Liver (tissue), 9 donors: ENCODE data around the gene PHKG1. TPM values are rescaled to one million over a fixed set of nuclear protein-coding genes. Genes with fewer than 3 reads are reported as not detected.
"Not testable (repeated sequence)": the region's sequence is repeated elsewhere in the genome, so short reads cannot be mapped to it uniquely, and the experiment has no call there.

Experiments
- DNase-seq: peaks from one replicate; pipeline ENCODE4 v3.0.0-alpha.2; 2017; ENCODE audit warnings: low spot score
- H3K27ac ChIP-seq, 2 donors: one replicate each; pipeline ENCODE4 v1.7.0; 2013; ENCODE audit warnings: inconsistent platforms in 2 of 2, low read length in 2 of 2, control low read depth in 1 of 2, low read depth in 1 of 2, mild to moderate bottlenecking in 1 of 2
- H3K27me3 ChIP-seq, 4 donors: one replicate each; pipeline versions ENCODE4 v1.6.1 to v1.7.0; 2013; ENCODE audit warnings: low read length in 3 of 4, inconsistent platforms in 1 of 4, mild to moderate bottlenecking in 1 of 4, moderate library complexity in 1 of 4; ENCODE audit not compliant: control insufficient read depth in 4 of 4, insufficient read depth in 4 of 4
- H3K36me3 ChIP-seq, 4 donors: one replicate each; pipeline versions ENCODE4 v1.6.1 to v1.7.0; 2013; ENCODE audit warnings: low read length in 3 of 4, mild to moderate bottlenecking in 3 of 4, low read depth in 1 of 4, moderate library complexity in 1 of 4; ENCODE audit not compliant: control insufficient read depth in 4 of 4, insufficient read depth in 3 of 4
- H3K4me1 ChIP-seq, 4 donors: one replicate each; pipeline versions ENCODE4 v1.6.1 to v1.7.0; 2013; ENCODE audit warnings: low read length in 3 of 4, mild to moderate bottlenecking in 3 of 4, moderate library complexity in 1 of 4; ENCODE audit not compliant: control insufficient read depth in 4 of 4, insufficient read depth in 4 of 4
- H3K4me3 ChIP-seq, 3 donors: one replicate each; pipeline versions ENCODE4 v1.6.1 to v1.7.0; 2013; ENCODE audit warnings: low read length in 3 of 3, control low read depth in 1 of 3, low read depth in 1 of 3, mild to moderate bottlenecking in 1 of 3
- H3K9ac ChIP-seq, 2 donors: one replicate each; pipeline ENCODE4 v1.7.0; 2013; ENCODE audit warnings: low read length in 2 of 2, mild to moderate bottlenecking in 2 of 2, moderate library complexity in 2 of 2, control low read depth in 1 of 2, low read depth in 1 of 2
- H3K9me3 ChIP-seq, 4 donors: one replicate each; pipeline versions ENCODE4 v1.6.1 to v1.7.0; 2013; ENCODE audit warnings: low read length in 3 of 4; ENCODE audit not compliant: control insufficient read depth in 4 of 4
- EGR1 ChIP-seq, 2 donors: IDR thresholded peaks; 2 replicates each; pipeline ENCODE4 v1.6.1; 2016 to 2018; ENCODE audit warnings: antibody characterized with exemption in 2 of 2, low read depth in 2 of 2
- FOXA1 ChIP-seq: IDR thresholded peaks from 2 replicates; pipeline ENCODE4 v1.6.1; 2016; ENCODE audit warnings: antibody characterized with exemption
- FOXA2 ChIP-seq: IDR thresholded peaks from 2 replicates; pipeline ENCODE4 v1.6.1; 2016; ENCODE audit warnings: antibody characterized with exemption
- GABPA ChIP-seq, 2 donors: IDR thresholded peaks in 1 of 2; conservative IDR thresholded peaks in 1 of 2; 2 replicates each; pipeline ENCODE4 v1.6.1; 2016; ENCODE audit warnings: antibody characterized with exemption in 2 of 2, mild to moderate bottlenecking in 1 of 2, moderate library complexity in 1 of 2
- HNF4A ChIP-seq, 2 donors: conservative IDR thresholded peaks; 2 replicates each; pipeline ENCODE4 v1.6.1; 2016; ENCODE audit warnings: antibody characterized with exemption in 2 of 2, mild to moderate bottlenecking in 2 of 2
- NR2F2 ChIP-seq: IDR thresholded peaks from 2 replicates; pipeline ENCODE4 v1.6.1; 2016; ENCODE audit warnings: antibody characterized with exemption
- REST ChIP-seq: IDR thresholded peaks from 2 replicates; pipeline ENCODE4 v1.6.1; 2016; ENCODE audit warnings: antibody characterized with exemption, mild to moderate bottlenecking
- RXRA ChIP-seq, 2 donors: IDR thresholded peaks; 2 replicates each; pipeline ENCODE4 v1.6.1; 2017 to 2018; ENCODE audit warnings: antibody characterized with exemption in 2 of 2, mild to moderate bottlenecking in 1 of 2
- TAF1 ChIP-seq: conservative IDR thresholded peaks from 2 replicates; pipeline ENCODE4 v1.6.1; 2016; ENCODE audit warnings: antibody characterized with exemption, mild to moderate bottlenecking
- YY1 ChIP-seq: IDR thresholded peaks from 2 replicates; pipeline ENCODE4 v1.6.1; 2016; ENCODE audit warnings: antibody characterized with exemption, mild to moderate bottlenecking
- ZBTB33 ChIP-seq: IDR thresholded peaks from 2 replicates; pipeline ENCODE4 v1.6.1; 2016; ENCODE audit warnings: antibody characterized with exemption
- WGBS: extraction: QIAGEN DNeasy Blood & Tissue Kit; methylation state at CpG from one replicate; pipeline ENCODE4 v1.1.7; 2013; 5-methylcytosine and 5-hydroxymethylcytosine counted together
- polyA plus RNA-seq, 2 donors: library from polyadenylated mRNA; stranded (reverse) in 1 of 2; unstranded in 1 of 2; fragments of 200-250 nt in 1 of 2; fragments of >200 nt in 1 of 2; fragmentation: Nextera tagmentation in 1 of 2; extraction: Ambion mirVana in 1 of 2; gene quantifications; one replicate each; pipeline versions ENCODE4 v1.2.1 to v1.2.3, GENCODE V29; 2013 to 2015
- total RNA-seq, 2 donors: library from RNA; depleted of rRNA; stranded (reverse); fragments of >200 nt; gene quantifications; one replicate each; pipeline ENCODE4 v1.2.3, GENCODE V29; 2014
- donor health status: healthy.
- donor health status: healthy.
- donor health status: healthy.
- donor health status: healthy.
- donor health status: healthy.

Gene PHKG1
- total and polyA plus RNA-seq, 4 donors, result 0.18 to 1.0 (median 0.24) TPM

- WGBS, result 31% methylated on average over 11 of the region's 11 CpGs
- not testable (repeated sequence) for H3K27me3 ChIP-seq, H3K9me3 ChIP-seq, DNase-seq, H3K4me3 ChIP-seq, H3K36me3 ChIP-seq, H3K9ac ChIP-seq
- peaks cover 4 to 23% (median 11%) of the 10 kb centered on the region in 4 donors for H3K4me1 ChIP-seq
- peak overlapping the region; percentile 10 to 12 for H3K27ac ChIP-seq
- TF ChIP-seq NR2F2, result peak; percentile 62
- peak; percentile 22 for TF ChIP-seq ZBTB33
- peak; percentile 31 for TF ChIP-seq YY1
- peak in 1 of 2 donors; percentile 32 for TF ChIP-seq RXRA (IDR thresholded peaks at IDR 0.05)
These were observed 45.2 kb downstream of the PHKG1 start for GRCh38 chr7:56047446-56048116.

- peak overlapping the region; percentile 10 to 20 for H3K27ac ChIP-seq
- H3K9me3 ChIP-seq, result no peaks in the 10 kb centered on the region
- H3K27me3 ChIP-seq, result no peaks in the 10 kb centered on the region
- 55% methylated on average over 5 of the region's 5 CpGs for WGBS
- H3K9ac ChIP-seq, result no peak overlapping the region
- peaks cover 0 to 2% (median 0%) of the 10 kb centered on the region in 4 donors for H3K36me3 ChIP-seq
- H3K4me3 ChIP-seq, result no peak overlapping the region
- TF ChIP-seq GABPA (IDR thresholded peaks at IDR 0.05 in 1 of 2, conservative IDR thresholded peaks at IDR 0.05 in 1 of 2) (no peak), YY1 (peak; percentile 79)
- no peak for DNase-seq
- peaks cover 4 to 19% (median 8%) of the 10 kb centered on the region in 4 donors for H3K4me1 ChIP-seq
These were observed 45.9 kb downstream of the PHKG1 start for GRCh38 chr7:56046721-56047445.

- H3K27ac ChIP-seq, H3K27me3 ChIP-seq, H3K9me3 ChIP-seq, H3K4me3 ChIP-seq, H3K36me3 ChIP-seq, H3K9ac ChIP-seq, DNase-seq: not testable (repeated sequence)
- WGBS, result 93% methylated on average over 2 of the region's 2 CpGs
- H3K4me1 ChIP-seq, result peaks cover 4 to 19% (median 8%) of the 10 kb centered on the region in 4 donors
These were observed 47.0 kb downstream of the PHKG1 start for GRCh38 chr7:56045758-56046157.

- Histone ChIP-seq H3K36me3 (peaks cover 0 to 5% (median 0%) of the 10 kb centered on the region in 4 donors), H3K4me1 (no peaks in the 10 kb centered on the region), H3K9me3 (no peaks in the 10 kb centered on the region), H3K4me3 (no peak overlapping the region), H3K9ac (no peak overlapping the region), H3K27ac (no peak overlapping the region), H3K27me3 (no peaks in the 10 kb centered on the region)
- 90% methylated on average over 3 of the region's 3 CpGs for WGBS
- no peak for TF ChIP-seq FOXA2
- TF ChIP-seq HNF4A (conservative IDR thresholded peaks at IDR 0.05), result no peak
- no peak for TF ChIP-seq RXRA (IDR thresholded peaks at IDR 0.05)
- no peak for TF ChIP-seq REST
- no peak for TF ChIP-seq EGR1 (IDR thresholded peaks at IDR 0.05; ENCODE audit: low read depth in 2 of 2)
- TF ChIP-seq YY1, result no peak
- TF ChIP-seq ZBTB33, result no peak
- no peak for TF ChIP-seq TAF1
- no peak for TF ChIP-seq FOXA1
- no peak for DNase-seq
These were observed 52.0 kb downstream of the PHKG1 start for GRCh38 chr7:56040730-56041129.
